ENCODE measurements around the gene SLC12A6. TPM values are rescaled to one million over a fixed set of nuclear protein-coding genes. Genes with fewer than 3 reads are reported as not detected.
"Not testable (repeated sequence)": the region's sequence is repeated elsewhere in the genome, so short reads cannot be mapped to it uniquely, and the experiment has no call there.

The SLC12A6 gene
- total RNA-seq, 1 experiment from 2014 or later, result 2.4 TPM

DNA sequence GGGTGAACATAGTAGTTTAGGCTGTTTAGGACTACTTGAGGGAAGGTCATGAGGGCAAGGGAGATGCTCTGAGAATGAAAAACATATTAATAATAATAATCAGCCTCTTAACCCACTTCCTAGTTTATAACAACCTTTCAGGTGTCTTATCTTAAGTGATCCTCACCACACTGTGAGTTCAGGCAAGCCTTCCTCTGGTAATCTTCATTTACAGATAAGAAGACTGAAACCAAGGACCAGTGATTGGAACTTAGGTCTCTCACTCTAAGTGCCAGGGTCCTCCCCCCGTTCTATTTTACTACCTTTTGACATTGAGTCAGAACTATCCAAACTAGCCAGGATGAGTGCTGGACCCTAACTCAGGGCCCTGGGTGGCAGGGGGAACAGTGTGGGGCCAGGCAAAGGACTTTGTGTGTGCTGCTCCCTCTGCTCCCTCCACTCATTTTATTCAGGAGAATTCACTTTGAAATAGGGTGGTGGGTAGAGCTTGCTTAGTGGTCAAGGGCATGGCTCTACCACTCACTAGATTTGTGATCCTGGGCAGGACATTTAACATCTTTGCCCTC is 11.2 kb upstream of the SLC12A6 start:
- no peak overlapping the region for H3K27ac ChIP-seq
- no peak overlapping the region for H3K4me3 ChIP-seq
- no peaks in the 10 kb centered on the region for H3K9me3 ChIP-seq (replicated peaks)
- no peaks in the 10 kb centered on the region for H3K4me1 ChIP-seq (replicated peaks)
- DNase-seq (ENCODE audit: low read depth in 1 of 2, low spot score in 2 of 2), result no peak
- H3K27me3 ChIP-seq (replicated peaks), result no peaks in the 10 kb centered on the region
- no peaks in the 10 kb centered on the region for H3K36me3 ChIP-seq

DNA sequence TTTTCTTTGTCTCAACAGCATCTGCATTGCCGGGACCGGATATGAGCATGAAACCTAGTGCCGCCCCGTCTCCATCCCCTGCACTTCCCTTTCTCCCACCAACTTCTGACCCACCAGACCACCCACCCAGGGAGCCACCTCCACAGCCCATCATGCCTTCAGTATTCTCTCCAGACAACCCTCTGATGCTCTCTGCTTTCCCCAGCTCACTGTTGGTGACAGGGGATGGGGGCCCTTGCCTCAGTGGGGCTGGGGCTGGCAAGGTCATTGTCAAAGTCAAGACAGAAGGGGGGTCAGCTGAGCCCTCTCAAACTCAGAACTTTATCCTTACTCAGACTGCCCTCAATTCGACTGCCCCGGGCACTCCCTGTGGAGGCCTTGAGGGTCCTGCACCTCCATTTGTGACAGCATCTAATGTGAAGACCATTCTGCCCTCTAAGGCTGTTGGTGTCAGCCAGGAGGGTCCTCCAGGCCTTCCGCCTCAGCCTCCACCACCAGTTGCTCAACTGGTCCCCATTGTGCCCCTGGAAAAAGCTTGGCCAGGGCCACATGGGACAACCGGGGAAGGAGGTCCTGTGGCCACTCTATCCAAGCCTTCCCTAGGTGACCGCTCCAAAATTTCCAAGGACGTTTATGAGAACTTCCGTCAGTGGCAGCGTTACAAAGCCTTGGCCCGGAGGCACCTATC is 10.5 kb upstream of the SLC12A6 start:
- Histone ChIP-seq H3K27ac (no peak overlapping the region), H3K9me3 (replicated peaks) (no peaks in the 10 kb centered on the region), H3K36me3 (no peaks in the 10 kb centered on the region), H3K27me3 (replicated peaks) (no peaks in the 10 kb centered on the region), H3K4me3 (no peak overlapping the region), H3K4me1 (replicated peaks) (no peaks in the 10 kb centered on the region)
- peak in 1 of 2 experiments; percentile 31 for DNase-seq (ENCODE audit: low read depth in 1 of 2, low spot score in 2 of 2)

DNA sequence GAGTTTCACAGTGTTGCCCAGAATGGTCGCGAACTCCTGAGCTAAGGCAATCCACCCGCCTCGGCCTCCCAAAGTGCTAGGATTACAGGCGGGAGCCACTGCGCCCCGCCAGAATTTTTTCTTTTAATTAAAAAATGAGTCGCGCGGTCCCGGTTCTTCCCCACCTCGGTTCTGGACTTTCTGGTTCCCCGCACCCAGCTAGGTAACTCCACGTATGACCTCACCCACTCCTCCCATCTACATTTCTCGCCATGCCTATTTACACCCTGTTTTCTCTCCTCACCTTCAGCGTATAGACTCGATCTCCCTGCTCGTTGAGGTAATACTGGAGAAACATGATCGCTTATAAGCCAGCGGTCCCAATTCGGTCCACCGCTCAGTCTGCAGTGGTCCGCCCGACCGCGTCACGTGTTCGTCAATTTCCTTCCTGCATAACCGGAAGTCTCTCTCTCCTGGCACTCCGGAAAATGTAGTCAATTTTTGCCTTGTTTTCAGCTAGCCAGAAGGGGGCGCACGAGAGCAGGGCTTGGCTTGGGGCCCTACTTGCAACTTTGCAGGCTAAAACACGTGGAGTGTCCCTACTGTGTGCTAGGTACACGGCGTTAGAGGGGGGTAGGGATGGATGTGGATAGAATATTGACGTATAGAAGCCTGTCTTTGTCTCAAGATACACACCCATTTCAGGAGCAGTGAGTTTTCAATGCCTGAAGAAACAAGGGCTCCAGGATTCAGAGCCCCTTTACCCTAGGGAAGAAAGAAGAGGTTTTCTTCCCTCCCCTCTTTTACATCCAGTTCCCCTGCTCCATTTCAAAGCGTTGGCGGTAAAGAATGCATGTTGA is 5.4 kb upstream of the SLC12A6 start, which contains the start of the genes NOP10 and NUTM1:
NOP10 (minus strand) TSS at position 400 of the 839 bp plus-strand sequence; CDS start at position 337, 63 bp downstream.
NUTM1 (plus strand) TSS at position 579 of the 839 bp plus-strand sequence. CDS start 382 bp downstream, outside the sequence.
- H3K36me3 ChIP-seq, result peaks cover 24% of the 10 kb centered on the region
- no peaks in the 10 kb centered on the region for H3K27me3 ChIP-seq (replicated peaks)
- H3K4me3 ChIP-seq, result peak within 1 kb of the TSS; percentile 55
- H3K4me1 ChIP-seq (replicated peaks), result no peaks in the 10 kb centered on the region; the same call in 1 of the 2 replicates
- peak; percentile 88 to 89 for DNase-seq (ENCODE audit: low read depth in 1 of 2, low spot score in 2 of 2)
- H3K27ac ChIP-seq, result peak within 1 kb of the TSS; percentile 47
- H3K9me3 ChIP-seq (replicated peaks), result no peaks in the 10 kb centered on the region

DNA sequence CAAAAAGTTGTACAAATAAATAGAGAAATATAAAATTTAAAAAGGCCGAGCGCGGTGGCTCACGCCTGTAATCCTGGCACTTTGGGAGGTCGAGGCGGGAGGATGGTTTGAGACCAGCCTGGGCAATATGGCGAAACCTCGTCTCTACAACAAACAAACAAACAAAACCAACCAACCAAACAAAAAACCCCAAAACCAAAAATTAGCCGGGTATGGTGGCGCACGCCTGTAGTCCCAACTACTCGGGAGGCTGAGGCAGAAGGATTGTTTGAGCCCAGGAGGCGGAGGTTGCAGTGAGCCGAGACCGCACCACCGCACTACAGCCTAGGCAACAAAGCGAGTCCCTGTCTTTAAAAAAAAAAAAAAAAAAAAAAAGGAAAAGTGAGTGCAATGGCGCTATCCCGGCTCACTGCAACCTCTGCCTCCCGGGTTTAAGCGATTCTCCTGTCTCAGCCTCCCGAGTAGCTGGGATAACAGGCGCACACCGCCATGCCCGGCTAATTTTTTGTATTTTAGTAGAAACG is 4.7 kb upstream of the SLC12A6 start:
- not testable (repeated sequence) for H3K9me3 ChIP-seq (replicated peaks); DNase-seq (ENCODE audit: low read depth in 1 of 2, low spot score in 2 of 2)

DNA sequence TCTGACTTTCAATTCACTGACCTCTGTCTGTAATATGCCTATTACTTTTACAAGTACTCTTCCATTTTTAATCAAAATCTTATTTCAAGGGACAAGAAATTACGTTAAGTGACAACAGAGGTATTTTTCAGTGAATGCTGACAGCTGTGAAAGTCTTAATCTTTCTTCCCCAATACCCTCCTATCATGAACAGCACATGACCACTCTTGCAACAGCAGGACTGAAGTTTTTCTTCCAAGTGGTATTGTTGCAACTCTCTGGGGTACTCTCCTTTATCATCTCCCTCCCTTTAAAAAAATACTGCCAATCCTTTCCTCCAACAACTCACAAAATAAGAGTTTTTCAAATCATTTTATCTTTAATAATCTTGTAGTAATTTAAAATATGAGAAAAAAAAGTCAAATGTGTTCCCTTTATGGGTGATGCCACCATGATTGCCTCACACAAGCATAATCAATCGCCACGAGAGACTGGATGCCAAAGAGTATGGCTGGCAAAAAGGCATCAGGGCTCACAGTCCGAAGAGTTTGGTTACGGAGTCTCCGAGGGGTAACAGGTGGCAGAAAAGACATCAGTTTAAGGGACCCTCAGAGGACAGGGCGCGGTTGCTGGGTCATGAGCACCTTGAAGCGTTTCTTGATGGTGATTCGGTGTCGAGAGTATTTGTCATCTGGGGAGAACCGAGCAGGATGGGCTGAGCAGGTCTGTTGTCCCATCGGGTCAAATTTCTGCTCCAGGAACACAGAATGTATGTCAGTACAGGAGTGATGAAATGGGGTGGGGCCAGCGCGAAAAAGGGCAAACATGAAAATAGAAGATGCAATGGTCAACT is 4.0 kb upstream of the SLC12A6 start:
- Histone ChIP-seq H3K36me3 (peaks cover 27% of the 10 kb centered on the region), H3K4me3 (peak overlapping the region; percentile 55), H3K4me1 (replicated peaks) (no peaks in the 10 kb centered on the region; the same call in none of the 2 replicates), H3K27me3 (replicated peaks) (no peaks in the 10 kb centered on the region), H3K9me3 (replicated peaks) (no peaks in the 10 kb centered on the region), H3K27ac (no peak overlapping the region)
- no peak for DNase-seq (ENCODE audit: low read depth in 1 of 2, low spot score in 2 of 2)

More for the DNA sequence above, 4.7 kb upstream of the SLC12A6 start:
- Histone ChIP-seq H3K36me3 (peaks cover 27% of the 10 kb centered on the region), H3K4me3 (peak overlapping the region; percentile 55), H3K27ac (peak overlapping the region; percentile 47)
- H3K4me1 ChIP-seq (replicated peaks); H3K27me3 ChIP-seq (replicated peaks): not testable (repeated sequence)

DNA sequence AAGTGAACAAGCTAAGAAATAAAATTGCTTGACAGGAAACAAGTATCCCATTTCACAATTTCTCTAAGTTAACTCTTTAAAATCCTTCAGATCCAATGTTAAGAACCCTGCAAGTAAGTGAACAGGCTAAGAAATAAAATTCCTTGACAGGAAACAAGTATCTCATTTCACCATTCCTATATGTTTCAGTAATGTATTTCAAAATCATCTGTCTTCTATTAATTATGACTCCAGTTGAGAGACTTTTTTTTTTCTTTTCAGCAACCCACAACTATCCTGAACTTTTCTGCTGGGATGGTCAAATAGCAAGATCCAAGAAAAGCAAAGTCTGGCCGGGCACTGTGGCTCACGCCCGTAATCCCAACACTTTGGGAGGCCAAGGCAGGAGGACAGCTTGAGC is 2.4 kb upstream of the SLC12A6 start:
- no peaks in the 10 kb centered on the region for H3K9me3 ChIP-seq (replicated peaks)
- no peaks in the 10 kb centered on the region; the same call in none of the 2 replicates for H3K4me1 ChIP-seq (replicated peaks)
- peaks cover 27% of the 10 kb centered on the region for H3K36me3 ChIP-seq
- DNase-seq (ENCODE audit: low read depth in 1 of 2, low spot score in 2 of 2), result no peak
- no peak overlapping the region for H3K4me3 ChIP-seq
- H3K27me3 ChIP-seq (replicated peaks), result no peaks in the 10 kb centered on the region
- H3K27ac ChIP-seq, result no peak overlapping the region

DNA sequence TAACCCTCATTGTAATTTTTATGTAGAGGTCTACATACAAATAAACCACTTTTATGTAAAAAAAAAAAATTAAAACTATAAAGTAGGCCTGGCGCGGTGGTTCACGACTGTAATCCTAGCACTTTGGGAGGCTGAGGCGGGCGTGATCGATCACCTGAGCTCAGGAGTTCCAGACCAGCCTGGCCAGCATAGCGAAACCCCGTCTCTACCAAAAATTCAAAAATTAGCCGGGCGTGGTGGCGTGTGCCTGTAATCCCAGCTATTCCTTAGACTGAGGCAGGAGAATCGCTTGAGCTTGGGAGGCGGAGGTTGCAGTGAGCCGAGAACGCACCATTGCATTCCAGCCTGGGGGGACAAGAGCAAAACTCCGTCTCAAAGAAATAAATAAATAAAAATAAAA is 766 bp upstream of the SLC12A6 start:
- Histone ChIP-seq H3K9me3 (replicated peaks) (no peaks in the 10 kb centered on the region), H3K4me1 (replicated peaks) (no peaks in the 10 kb centered on the region; the same call in none of the 2 replicates), H3K36me3 (peaks cover 27% of the 10 kb centered on the region), H3K27ac (no peak overlapping the region), H3K4me3 (0 out of 2 replicates have a peak overlapping the region, but pooled peaks have one; percentile 94), H3K27me3 (replicated peaks) (no peaks in the 10 kb centered on the region)
- no peak for DNase-seq (ENCODE audit: low read depth in 1 of 2, low spot score in 2 of 2)

DNA sequence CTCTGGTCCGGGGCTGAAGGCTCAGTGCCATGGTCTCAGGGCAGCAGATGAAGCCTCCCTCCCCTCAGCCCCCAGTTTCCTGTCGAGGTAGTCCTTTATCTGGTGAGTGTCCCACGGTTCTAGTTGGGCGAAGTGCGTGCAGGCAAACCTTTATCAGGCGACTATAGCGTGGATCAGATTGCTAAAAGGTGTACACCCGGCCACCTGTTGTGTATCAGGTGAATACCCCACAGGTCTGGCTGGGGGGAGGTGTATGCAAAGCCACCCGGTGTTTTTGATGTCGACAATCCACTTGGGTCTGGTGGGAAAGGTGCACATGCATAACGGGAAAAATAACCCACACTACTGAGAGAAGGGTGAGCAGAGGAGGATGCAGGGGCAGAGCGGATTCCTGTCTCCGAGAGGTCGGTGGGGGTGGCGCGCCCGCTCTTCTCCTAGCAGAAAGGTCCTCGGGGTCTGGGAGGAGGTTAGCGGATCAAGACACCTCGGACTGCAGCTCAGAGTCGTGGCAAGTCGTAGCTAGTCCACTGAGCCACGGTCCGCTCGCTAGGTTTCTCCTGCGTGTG is 507 bp downstream of the SLC12A6 start:
- no peak overlapping the region for H3K27ac ChIP-seq
- no peak for DNase-seq (ENCODE audit: low read depth in 1 of 2, low spot score in 2 of 2)

DNA sequence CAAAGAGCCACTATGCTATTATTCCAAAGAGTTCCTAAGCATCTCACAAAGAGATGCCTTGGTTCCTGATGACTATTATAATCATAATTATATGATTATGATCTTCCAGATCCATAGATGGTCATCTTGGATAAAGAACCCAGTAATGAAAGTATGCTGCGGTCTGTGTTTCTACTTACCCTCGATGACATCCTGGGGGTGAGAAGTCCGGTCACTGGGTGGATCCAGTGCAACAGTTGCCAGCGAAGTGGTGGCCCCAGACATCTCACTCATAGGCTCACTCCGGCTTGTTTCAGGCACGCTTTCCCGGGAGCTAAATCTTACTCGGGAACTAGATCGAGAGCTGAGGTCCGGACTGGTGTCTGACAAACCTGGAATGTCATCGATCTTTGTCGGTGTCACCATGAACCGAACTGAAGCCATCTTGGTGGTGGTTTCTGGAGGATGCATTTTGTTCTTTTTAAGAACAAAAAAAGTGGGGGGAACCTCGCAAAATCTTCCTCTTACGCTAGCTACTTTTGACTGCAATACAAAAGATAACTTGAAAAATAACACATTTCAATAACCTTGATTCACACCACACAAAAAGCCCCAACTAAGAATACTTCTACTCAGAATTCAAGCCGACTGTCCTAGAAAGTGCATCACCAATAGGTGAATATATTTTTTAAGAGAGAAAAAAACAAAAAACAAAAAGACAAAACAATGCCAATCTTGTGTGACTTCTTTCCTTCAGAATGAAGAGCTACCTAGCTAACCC is 1.2 kb downstream of the SLC12A6 start:
- H3K27ac ChIP-seq, result no peak overlapping the region
- no peaks in the 10 kb centered on the region for H3K27me3 ChIP-seq (replicated peaks)
- no peaks in the 10 kb centered on the region; the same call in none of the 2 replicates for H3K4me1 ChIP-seq (replicated peaks)
- H3K9me3 ChIP-seq (replicated peaks), result no peaks in the 10 kb centered on the region
- peaks cover 19% of the 10 kb centered on the region for H3K36me3 ChIP-seq
- DNase-seq (ENCODE audit: low read depth in 1 of 2, low spot score in 2 of 2), result no peak
- no peak overlapping the region for H3K4me3 ChIP-seq

More for the DNA sequence above, 507 bp downstream of the SLC12A6 start:
- Histone ChIP-seq H3K4me1 (replicated peaks) (no peaks in the 10 kb centered on the region; the same call in none of the 2 replicates), H3K9me3 (replicated peaks) (no peaks in the 10 kb centered on the region), H3K27me3 (replicated peaks) (no peaks in the 10 kb centered on the region), H3K4me3 (peak overlapping the region; percentile 94), H3K36me3 (peaks cover 26% of the 10 kb centered on the region)

DNA sequence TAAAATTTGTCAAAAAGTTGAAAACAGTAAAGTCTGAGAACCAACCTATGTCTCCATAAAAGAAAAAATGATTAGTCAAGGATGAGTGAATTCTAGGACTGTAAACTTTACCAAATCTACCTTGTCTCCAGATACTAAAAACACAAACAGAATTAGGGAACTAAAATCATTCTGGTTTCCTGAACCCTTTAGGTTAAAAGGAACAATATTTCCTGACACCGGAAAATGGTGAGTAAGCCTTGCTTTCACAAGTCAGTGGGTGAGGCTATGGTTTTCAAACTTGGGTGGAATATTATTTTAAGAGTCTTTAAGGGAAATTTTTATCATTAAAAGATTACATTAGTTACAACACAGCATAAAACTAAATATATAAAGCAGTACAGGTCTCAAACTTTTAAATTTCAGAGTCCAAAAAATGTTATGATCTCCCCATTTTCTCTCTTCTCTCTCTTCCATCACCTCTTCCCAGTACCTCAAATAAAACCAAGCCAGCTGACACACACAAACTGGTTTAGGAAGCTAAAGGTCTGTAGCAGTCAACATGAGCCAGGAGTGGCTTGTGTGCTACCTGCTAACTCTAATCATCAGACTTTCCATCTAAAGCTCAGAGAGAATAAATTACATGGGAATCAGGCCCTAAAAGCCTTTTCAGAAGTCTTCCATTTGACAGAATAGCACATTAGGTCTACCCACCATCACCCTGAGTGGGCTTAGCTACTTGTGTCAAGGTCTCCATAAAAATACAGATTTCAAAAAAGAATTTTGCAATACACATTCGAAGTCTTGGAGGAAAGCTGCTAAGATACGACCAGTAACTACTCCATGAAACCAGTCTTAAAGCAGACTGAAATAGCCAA is 2.2 kb downstream of the SLC12A6 start:
- H3K4me3 ChIP-seq, result no peak overlapping the region
- no peak overlapping the region for H3K27ac ChIP-seq
- H3K36me3 ChIP-seq, result peaks cover 11% of the 10 kb centered on the region
- no peaks in the 10 kb centered on the region; the same call in none of the 2 replicates for H3K4me1 ChIP-seq (replicated peaks)
- no peaks in the 10 kb centered on the region for H3K27me3 ChIP-seq (replicated peaks)
- no peaks in the 10 kb centered on the region for H3K9me3 ChIP-seq (replicated peaks)
- DNase-seq (ENCODE audit: low read depth in 1 of 2, low spot score in 2 of 2), result no peak

DNA sequence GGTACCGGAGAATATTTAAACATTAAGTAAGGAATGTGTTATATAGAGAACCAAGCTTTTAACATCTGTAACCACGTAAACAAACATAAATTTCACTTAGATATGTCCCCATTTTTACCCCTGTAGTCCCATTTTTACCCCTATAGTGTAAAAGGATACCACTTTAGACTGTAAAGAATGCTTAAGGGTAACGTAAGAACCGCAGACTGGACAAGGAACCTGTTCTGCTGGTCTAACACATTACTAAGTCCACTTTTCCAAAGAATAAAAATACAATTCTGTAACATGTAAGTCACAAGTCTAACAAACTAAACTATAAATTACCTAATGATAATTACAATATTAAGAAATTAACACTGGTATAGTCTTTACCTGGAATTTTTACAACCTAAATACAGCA is 2.9 kb downstream of the SLC12A6 start:
- peaks cover 3% of the 10 kb centered on the region for H3K36me3 ChIP-seq
- no peaks in the 10 kb centered on the region; the same call in none of the 2 replicates for H3K4me1 ChIP-seq (replicated peaks)
- no peaks in the 10 kb centered on the region for H3K9me3 ChIP-seq (replicated peaks)
- H3K4me3 ChIP-seq, result no peak overlapping the region
- no peaks in the 10 kb centered on the region for H3K27me3 ChIP-seq (replicated peaks)
- DNase-seq (ENCODE audit: low read depth in 1 of 2, low spot score in 2 of 2), result no peak
- H3K27ac ChIP-seq, result no peak overlapping the region

All from SJSA1 (cell line).